SK-N-SH treated with all-trans-retinoic acid at 6 μM for 48 hours (cell line): Measurements from ENCODE around the gene GRHL1.

Source experiments
- ATAC-seq: fragments of 200-7000 bp; cut with Tn5 transposase; 3 replicates; pipeline ENCODE4 v1.9.1; 2020; ENCODE audit warnings: mild to moderate bottlenecking, moderate library complexity
- ARNTL ChIP-seq: fragments of 450-650 bp; formaldehyde crosslinking; IDR thresholded peaks from 2 replicates; pipeline ENCODE4 v1.5.0; 2020; ENCODE audit warnings: low read depth, mild to moderate bottlenecking, moderate library complexity, borderline replicate concordance
- CSDC2 ChIP-seq: fragments of 250-450 bp; sonication (Bioruptor Pico); IDR thresholded peaks from 2 replicates; pipeline ENCODE4 v1.5.0; 2020; ENCODE audit warnings: mild to moderate bottlenecking, moderate library complexity
- ESRRG ChIP-seq: fragments of 250-450 bp; sonication (Bioruptor Pico); IDR thresholded peaks from 2 replicates; pipeline ENCODE4 v1.6.1; 2021; ENCODE audit warnings: mild to moderate bottlenecking
- GLIS3 ChIP-seq: fragments of 250-450 bp; sonication (Bioruptor Pico); IDR thresholded peaks from 2 replicates; pipeline ENCODE4 v1.5.0; 2020; ENCODE audit warnings: mild to moderate bottlenecking, moderate library complexity
- ISL1 ChIP-seq: fragments of 250-450 bp; sonication (Bioruptor Pico); IDR thresholded peaks from 2 replicates; pipeline ENCODE4 v2.1.2; 2022; ENCODE audit warnings: mild to moderate bottlenecking, moderate library complexity
- PPARA ChIP-seq: fragments of 250-450 bp; sonication (Bioruptor Pico); IDR thresholded peaks from 2 replicates; pipeline ENCODE4 v1.5.0; 2020; ENCODE audit warnings: mild to moderate bottlenecking, borderline replicate concordance
- RARB ChIP-seq: fragments of 250-450 bp; sonication (Bioruptor Pico); IDR thresholded peaks from 2 replicates; pipeline ENCODE4 v1.8.0; 2021; ENCODE audit warnings: mild to moderate bottlenecking, moderate library complexity
- SNAI2 ChIP-seq: fragments of 250-450 bp; sonication (Bioruptor Pico); IDR thresholded peaks from 2 replicates; pipeline ENCODE4 v1.5.0; 2020; ENCODE audit warnings: mild to moderate bottlenecking, moderate library complexity
- TCF4 ChIP-seq: fragments of 250-450 bp; sonication (Bioruptor Pico); IDR thresholded peaks from 2 replicates; pipeline ENCODE4 v1.8.0; 2021; ENCODE audit warnings: mild to moderate bottlenecking, moderate library complexity, borderline replicate concordance
- TOX ChIP-seq: fragments of 250-450 bp; sonication (Bioruptor Pico); IDR thresholded peaks from 2 replicates; pipeline ENCODE4 v1.8.0; 2021; ENCODE audit warnings: mild to moderate bottlenecking, moderate library complexity, borderline replicate concordance
- ZFP3 ChIP-seq: fragments of 250-450 bp; sonication (Bioruptor Pico); IDR thresholded peaks from 2 replicates; pipeline ENCODE4 v1.5.0; 2020; ENCODE audit warnings: mild to moderate bottlenecking, moderate library complexity
- ZFP30 ChIP-seq: fragments of 450-650 bp; formaldehyde crosslinking; IDR thresholded peaks from 2 replicates; pipeline ENCODE4 v1.5.0; 2022; ENCODE audit warnings: mild to moderate bottlenecking, moderate library complexity
- ZNF70 ChIP-seq: fragments of 450-650 bp; formaldehyde crosslinking; IDR thresholded peaks from 2 replicates; pipeline ENCODE4 v1.5.0; 2020; ENCODE audit warnings: mild to moderate bottlenecking, moderate library complexity
- ZNF8 ChIP-seq: fragments of 450-650 bp; formaldehyde crosslinking; IDR thresholded peaks from 2 replicates; pipeline ENCODE4 v1.5.0; 2020; ENCODE audit warnings: mild to moderate bottlenecking, moderate library complexity
- TF ChIP-seq, protein P1 (sequence below): fragments of 250-450 bp; sonication (Bioruptor Pico); IDR thresholded peaks from 2 replicates; pipeline ENCODE4 v1.5.0; 2020; ENCODE audit warnings: mild to moderate bottlenecking, moderate library complexity
- TF ChIP-seq, protein P2 (sequence below): fragments of 250-450 bp; sonication (Bioruptor Pico); IDR thresholded peaks from 2 replicates; pipeline ENCODE4 v1.5.1; 2020; ENCODE audit warnings: low read depth, mild to moderate bottlenecking, moderate library complexity
- TF ChIP-seq, protein P3 (sequence below): fragments of 250-450 bp; sonication (Bioruptor Pico); IDR thresholded peaks from 2 replicates; pipeline ENCODE4 v1.8.0; 2020; ENCODE audit warnings: mild to moderate bottlenecking, moderate library complexity, borderline replicate concordance
- TF ChIP-seq, protein P4 (sequence below): fragments of 250-450 bp; sonication (Bioruptor Pico); IDR thresholded peaks from 2 replicates; pipeline ENCODE4 v1.5.1; 2021; ENCODE audit warnings: mild to moderate bottlenecking, moderate library complexity
- TF ChIP-seq, protein P5 (sequence below): fragments of 250-450 bp; sonication (Bioruptor Pico); IDR thresholded peaks from 2 replicates; pipeline ENCODE4 v1.8.0; 2021; ENCODE audit warnings: low read depth, mild to moderate bottlenecking, moderate library complexity, borderline replicate concordance

The GRHL1 gene

DNA sequence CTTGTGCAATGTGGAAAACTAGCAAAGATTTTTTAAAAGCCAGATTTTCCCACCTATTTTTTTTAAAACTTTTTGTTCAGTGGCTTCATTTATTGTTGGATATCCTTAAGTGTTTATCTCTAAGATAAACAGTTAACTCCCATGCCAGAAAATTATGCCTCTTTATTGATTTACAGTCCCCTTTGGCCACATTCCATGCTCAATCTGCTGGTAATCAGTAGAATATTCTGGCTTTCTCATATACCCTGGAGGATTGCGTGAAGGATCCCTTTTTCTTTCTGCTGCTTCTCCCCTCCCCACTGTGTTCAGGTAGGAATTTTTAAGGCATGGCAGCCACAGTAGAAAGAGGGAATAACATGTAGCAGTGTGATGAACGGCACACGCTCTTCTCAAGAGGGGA, 2.6 kb downstream of the GRHL1 start (continued):
- TF ChIP-seq, protein P1, sequence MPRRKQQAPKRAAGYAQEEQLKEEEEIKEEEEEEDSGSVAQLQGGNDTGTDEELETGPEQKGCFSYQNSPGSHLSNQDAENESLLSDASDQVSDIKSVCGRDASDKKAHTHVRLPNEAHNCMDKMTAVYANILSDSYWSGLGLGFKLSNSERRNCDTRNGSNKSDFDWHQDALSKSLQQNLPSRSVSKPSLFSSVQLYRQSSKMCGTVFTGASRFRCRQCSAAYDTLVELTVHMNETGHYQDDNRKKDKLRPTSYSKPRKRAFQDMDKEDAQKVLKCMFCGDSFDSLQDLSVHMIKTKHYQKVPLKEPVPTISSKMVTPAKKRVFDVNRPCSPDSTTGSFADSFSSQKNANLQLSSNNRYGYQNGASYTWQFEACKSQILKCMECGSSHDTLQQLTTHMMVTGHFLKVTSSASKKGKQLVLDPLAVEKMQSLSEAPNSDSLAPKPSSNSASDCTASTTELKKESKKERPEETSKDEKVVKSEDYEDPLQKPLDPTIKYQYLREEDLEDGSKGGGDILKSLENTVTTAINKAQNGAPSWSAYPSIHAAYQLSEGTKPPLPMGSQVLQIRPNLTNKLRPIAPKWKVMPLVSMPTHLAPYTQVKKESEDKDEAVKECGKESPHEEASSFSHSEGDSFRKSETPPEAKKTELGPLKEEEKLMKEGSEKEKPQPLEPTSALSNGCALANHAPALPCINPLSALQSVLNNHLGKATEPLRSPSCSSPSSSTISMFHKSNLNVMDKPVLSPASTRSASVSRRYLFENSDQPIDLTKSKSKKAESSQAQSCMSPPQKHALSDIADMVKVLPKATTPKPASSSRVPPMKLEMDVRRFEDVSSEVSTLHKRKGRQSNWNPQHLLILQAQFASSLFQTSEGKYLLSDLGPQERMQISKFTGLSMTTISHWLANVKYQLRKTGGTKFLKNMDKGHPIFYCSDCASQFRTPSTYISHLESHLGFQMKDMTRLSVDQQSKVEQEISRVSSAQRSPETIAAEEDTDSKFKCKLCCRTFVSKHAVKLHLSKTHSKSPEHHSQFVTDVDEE (CRISPR knock-in tag), result no peak
- no peak for TF ChIP-seq ZNF8 (CRISPR knock-in tag)
- no peak for TF ChIP-seq CSDC2
- TF ChIP-seq TCF4 (CRISPR knock-in tag), result no peak
- no peak for TF ChIP-seq PPARA (CRISPR knock-in tag)

DNA sequence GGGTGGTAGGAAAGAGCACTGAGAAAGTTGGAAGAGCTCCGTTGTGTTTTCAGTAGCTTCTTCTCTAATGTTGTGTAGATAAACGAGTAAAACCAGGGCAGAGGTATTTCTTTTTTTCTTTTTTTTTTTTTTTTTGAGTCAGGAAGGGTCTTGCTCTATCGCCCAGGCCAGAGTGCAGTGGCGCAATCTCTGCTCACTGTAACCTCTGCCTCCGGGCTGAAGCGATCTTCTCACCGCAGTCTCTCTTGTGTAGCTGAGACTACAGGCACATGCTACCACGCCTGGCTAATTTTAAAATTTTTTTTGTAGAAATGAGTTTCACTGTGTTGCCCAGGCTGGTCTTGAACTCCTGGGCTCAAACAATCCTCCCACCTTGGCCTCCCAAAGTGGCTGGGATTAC, 6.6 kb downstream of the GRHL1 start:
- ATAC-seq, result no peak
- no peak for TF ChIP-seq ISL1 (CRISPR knock-in tag)
- TF ChIP-seq TOX (CRISPR knock-in tag), result no peak
- TF ChIP-seq, protein P2, sequence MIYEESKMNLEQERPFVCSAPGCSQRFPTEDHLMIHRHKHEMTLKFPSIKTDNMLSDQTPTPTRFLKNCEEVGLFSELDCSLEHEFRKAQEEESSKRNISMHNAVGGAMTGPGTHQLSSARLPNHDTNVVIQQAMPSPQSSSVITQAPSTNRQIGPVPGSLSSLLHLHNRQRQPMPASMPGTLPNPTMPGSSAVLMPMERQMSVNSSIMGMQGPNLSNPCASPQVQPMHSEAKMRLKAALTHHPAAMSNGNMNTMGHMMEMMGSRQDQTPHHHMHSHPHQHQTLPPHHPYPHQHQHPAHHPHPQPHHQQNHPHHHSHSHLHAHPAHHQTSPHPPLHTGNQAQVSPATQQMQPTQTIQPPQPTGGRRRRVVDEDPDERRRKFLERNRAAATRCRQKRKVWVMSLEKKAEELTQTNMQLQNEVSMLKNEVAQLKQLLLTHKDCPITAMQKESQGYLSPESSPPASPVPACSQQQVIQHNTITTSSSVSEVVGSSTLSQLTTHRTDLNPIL (CRISPR knock-in tag), result no peak
- no peak for TF ChIP-seq RARB (CRISPR knock-in tag)
- TF ChIP-seq, protein P1 (CRISPR knock-in tag), result no peak
- no peak for TF ChIP-seq CSDC2
- TF ChIP-seq, protein P3, sequence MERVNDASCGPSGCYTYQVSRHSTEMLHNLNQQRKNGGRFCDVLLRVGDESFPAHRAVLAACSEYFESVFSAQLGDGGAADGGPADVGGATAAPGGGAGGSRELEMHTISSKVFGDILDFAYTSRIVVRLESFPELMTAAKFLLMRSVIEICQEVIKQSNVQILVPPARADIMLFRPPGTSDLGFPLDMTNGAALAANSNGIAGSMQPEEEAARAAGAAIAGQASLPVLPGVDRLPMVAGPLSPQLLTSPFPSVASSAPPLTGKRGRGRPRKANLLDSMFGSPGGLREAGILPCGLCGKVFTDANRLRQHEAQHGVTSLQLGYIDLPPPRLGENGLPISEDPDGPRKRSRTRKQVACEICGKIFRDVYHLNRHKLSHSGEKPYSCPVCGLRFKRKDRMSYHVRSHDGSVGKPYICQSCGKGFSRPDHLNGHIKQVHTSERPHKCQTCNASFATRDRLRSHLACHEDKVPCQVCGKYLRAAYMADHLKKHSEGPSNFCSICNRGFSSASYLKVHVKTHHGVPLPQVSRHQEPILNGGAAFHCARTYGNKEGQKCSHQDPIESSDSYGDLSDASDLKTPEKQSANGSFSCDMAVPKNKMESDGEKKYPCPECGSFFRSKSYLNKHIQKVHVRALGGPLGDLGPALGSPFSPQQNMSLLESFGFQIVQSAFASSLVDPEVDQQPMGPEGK (CRISPR knock-in tag), result no peak
- TF ChIP-seq ARNTL, result no peak
- TF ChIP-seq GLIS3 (CRISPR knock-in tag), result no peak

DNA sequence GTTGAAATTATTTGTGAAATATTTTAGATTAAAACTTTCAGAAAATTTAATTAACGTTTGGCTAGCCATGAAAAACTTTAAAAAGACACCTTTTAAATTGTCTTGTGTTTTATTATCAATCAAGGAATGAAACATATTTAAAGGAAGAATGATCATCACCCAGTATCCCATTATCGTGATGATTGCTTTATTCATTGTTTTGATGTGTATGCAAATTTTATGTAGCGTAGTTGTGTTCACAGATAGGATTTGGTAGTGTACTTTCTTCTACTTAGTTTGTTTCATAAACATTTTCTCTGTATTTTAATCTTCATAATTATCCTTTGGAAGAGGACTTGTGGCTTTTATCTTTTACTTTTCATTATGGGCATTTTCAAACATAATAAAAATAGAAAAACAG, 7.8 kb downstream of the GRHL1 start:
- no peak for TF ChIP-seq ZFP3 (CRISPR knock-in tag)
- TF ChIP-seq, protein P3 (CRISPR knock-in tag), result no peak
- no peak for TF ChIP-seq ARNTL
- no peak for TF ChIP-seq ZNF70
- TF ChIP-seq, protein P2 (CRISPR knock-in tag), result no peak
- TF ChIP-seq, protein P4, sequence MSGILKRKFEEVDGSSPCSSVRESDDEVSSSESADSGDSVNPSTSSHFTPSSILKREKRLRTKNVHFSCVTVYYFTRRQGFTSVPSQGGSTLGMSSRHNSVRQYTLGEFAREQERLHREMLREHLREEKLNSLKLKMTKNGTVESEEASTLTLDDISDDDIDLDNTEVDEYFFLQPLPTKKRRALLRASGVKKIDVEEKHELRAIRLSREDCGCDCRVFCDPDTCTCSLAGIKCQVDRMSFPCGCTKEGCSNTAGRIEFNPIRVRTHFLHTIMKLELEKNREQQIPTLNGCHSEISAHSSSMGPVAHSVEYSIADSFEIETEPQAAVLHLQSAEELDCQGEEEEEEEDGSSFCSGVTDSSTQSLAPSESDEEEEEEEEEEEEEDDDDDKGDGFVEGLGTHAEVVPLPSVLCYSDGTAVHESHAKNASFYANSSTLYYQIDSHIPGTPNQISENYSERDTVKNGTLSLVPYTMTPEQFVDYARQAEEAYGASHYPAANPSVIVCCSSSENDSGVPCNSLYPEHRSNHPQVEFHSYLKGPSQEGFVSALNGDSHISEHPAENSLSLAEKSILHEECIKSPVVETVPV (CRISPR knock-in tag), result no peak
- no peak for TF ChIP-seq RARB (CRISPR knock-in tag)
- no peak for TF ChIP-seq ESRRG (CRISPR knock-in tag)
- TF ChIP-seq SNAI2, result no peak
- TF ChIP-seq PPARA (CRISPR knock-in tag), result no peak
- TF ChIP-seq, protein P5, sequence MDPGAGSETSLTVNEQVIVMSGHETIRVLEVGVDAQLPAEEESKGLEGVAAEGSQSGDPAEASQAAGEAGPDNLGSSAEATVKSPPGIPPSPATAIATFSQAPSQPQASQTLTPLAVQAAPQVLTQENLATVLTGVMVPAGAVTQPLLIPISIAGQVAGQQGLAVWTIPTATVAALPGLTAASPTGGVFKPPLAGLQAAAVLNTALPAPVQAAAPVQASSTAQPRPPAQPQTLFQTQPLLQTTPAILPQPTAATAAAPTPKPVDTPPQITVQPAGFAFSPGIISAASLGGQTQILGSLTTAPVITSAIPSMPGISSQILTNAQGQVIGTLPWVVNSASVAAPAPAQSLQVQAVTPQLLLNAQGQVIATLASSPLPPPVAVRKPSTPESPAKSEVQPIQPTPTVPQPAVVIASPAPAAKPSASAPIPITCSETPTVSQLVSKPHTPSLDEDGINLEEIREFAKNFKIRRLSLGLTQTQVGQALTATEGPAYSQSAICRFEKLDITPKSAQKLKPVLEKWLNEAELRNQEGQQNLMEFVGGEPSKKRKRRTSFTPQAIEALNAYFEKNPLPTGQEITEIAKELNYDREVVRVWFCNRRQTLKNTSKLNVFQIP (CRISPR knock-in tag), result no peak
- no peak for TF ChIP-seq ISL1 (CRISPR knock-in tag)
- no peak for TF ChIP-seq ZFP30 (CRISPR knock-in tag)
- TF ChIP-seq, all 23 proteins: peak for 0
- ATAC-seq, result no peak
